ENCODE results near the gene SCUBE3. TPM values are rescaled to one million over a fixed set of nuclear protein-coding genes. Genes with fewer than 3 reads are reported as not detected.

Gene SCUBE3
- total RNA-seq, 1 donor from 2014 or later, result 0.03 TPM

- DNase-seq (ENCODE audit: low spot score) (no peak), ATAC-seq (no peak)
These were observed 32.3 kb upstream of the SCUBE3 start for GRCh38 chr6:35181308-35181932.

GRCh38 chr6:35181933-35182612 lies 31.7 kb upstream of the SCUBE3 start:
- no peak for DNase-seq (ENCODE audit: low spot score)
- no peak for ATAC-seq

GRCh38 chr6:35183281-35183680 lies 30.5 kb upstream of the SCUBE3 start:
- DNase-seq (ENCODE audit: low spot score) (no peak), ATAC-seq (no peak)

GRCh38 chr6:35183935-35184334 lies 29.8 kb upstream of the SCUBE3 start:
- DNase-seq (ENCODE audit: low spot score) (no peak), ATAC-seq (no peak)

GRCh38 chr6:35184580-35185301 lies 29.0 kb upstream of the SCUBE3 start:
- peak; percentile 24 for ATAC-seq
- no peak for DNase-seq (ENCODE audit: low spot score)

- DNase-seq (ENCODE audit: low spot score) (peak; percentile 57), ATAC-seq (peak; percentile 94)
These were observed 28.5 kb upstream of the SCUBE3 start for GRCh38 chr6:35185302-35185681.

- DNase-seq (ENCODE audit: low spot score), result no peak
- no peak for ATAC-seq
These were observed 27.8 kb upstream of the SCUBE3 start for GRCh38 chr6:35185971-35186370.

- DNase-seq (ENCODE audit: low spot score) (no peak), ATAC-seq (no peak)
These were observed 27.2 kb upstream of the SCUBE3 start for GRCh38 chr6:35186571-35186970.

- DNase-seq (ENCODE audit: low spot score) (no peak), ATAC-seq (no peak)
These were observed 24.9 kb upstream of the SCUBE3 start for GRCh38 chr6:35188886-35189285.

- ATAC-seq (no peak), DNase-seq (ENCODE audit: low spot score) (no peak)
These were observed 23.4 kb upstream of the SCUBE3 start for GRCh38 chr6:35190306-35190705.

- no peak for ATAC-seq
- no peak for DNase-seq (ENCODE audit: low spot score)
These were observed 21.9 kb upstream of the SCUBE3 start for GRCh38 chr6:35191889-35192288.

GRCh38 chr6:35192301-35192860 lies 21.4 kb upstream of the SCUBE3 start:
- DNase-seq (ENCODE audit: low spot score), result no peak
- no peak for ATAC-seq

GRCh38 chr6:35194390-35194789 lies 19.4 kb upstream of the SCUBE3 start:
- no peak for ATAC-seq
- no peak for DNase-seq (ENCODE audit: low spot score)

GRCh38 chr6:35195120-35195780 lies 18.5 kb upstream of the SCUBE3 start:
- ATAC-seq, result no peak

GRCh38 chr6:35197196-35197595 lies 16.6 kb upstream of the SCUBE3 start:
- no peak for DNase-seq (ENCODE audit: low spot score)
- no peak for ATAC-seq

More at GRCh38 chr6:35195120-35195780, 18.5 kb upstream of the SCUBE3 start:
- DNase-seq (ENCODE audit: low spot score), result no peak

- DNase-seq (ENCODE audit: low spot score), result no peak
- ATAC-seq, result no peak
These were observed 13.9 kb upstream of the SCUBE3 start for GRCh38 chr6:35199866-35200265.

GRCh38 chr6:35202066-35202546 lies 11.7 kb upstream of the SCUBE3 start:
- no peak for ATAC-seq
- DNase-seq (ENCODE audit: low spot score), result no peak

- no peak for ATAC-seq
- DNase-seq (ENCODE audit: low spot score), result no peak
These were observed 10.5 kb upstream of the SCUBE3 start for GRCh38 chr6:35203152-35203670.

- DNase-seq (ENCODE audit: low spot score) (no peak), ATAC-seq (no peak)
These were observed 10.1 kb upstream of the SCUBE3 start for GRCh38 chr6:35203680-35204079.

GRCh38 chr6:35206346-35206745 lies 7.4 kb upstream of the SCUBE3 start:
- no peak for ATAC-seq
- no peak for DNase-seq (ENCODE audit: low spot score)

GRCh38 chr6:35208419-35208818 lies 5.3 kb upstream of the SCUBE3 start:
- DNase-seq (ENCODE audit: low spot score) (no peak), ATAC-seq (no peak)

All from left lobe of liver (tissue), 2 donors.